ENCODE results near the gene CHST4.
"Not testable (repeated sequence)": the region's sequence is repeated elsewhere in the genome, so short reads cannot be mapped to it uniquely, and the experiment has no call there.

The CHST4 gene

GRCh38 chr16:71557954-71558582, 31.8 kb downstream of the CHST4 start:
- H3K4me3 ChIP-seq (ENCODE audit: low read length) = no peak overlapping the region
- no peak for DNase-seq (ENCODE audit: low read depth)
- TF ChIP-seq CTCF (conservative IDR thresholded peaks at IDR 0.05; ENCODE audit: low read length) = no peak

- no peak overlapping the region for H3K4me3 ChIP-seq (ENCODE audit: low read length)
- no peak for DNase-seq (ENCODE audit: low read depth)
- TF ChIP-seq CTCF (conservative IDR thresholded peaks at IDR 0.05; ENCODE audit: low read length) = no peak
Measured at GRCh38 chr16:71559855-71560254, 33.6 kb downstream of the CHST4 start.

- not testable (repeated sequence) for H3K4me3 ChIP-seq (ENCODE audit: low read length); DNase-seq (ENCODE audit: low read depth)
Measured at GRCh38 chr16:71561886-71562285, 35.7 kb downstream of the CHST4 start.

GRCh38 chr16:71562552-71562951, 36.3 kb downstream of the CHST4 start:
- TF ChIP-seq CTCF (conservative IDR thresholded peaks at IDR 0.05; ENCODE audit: low read length) = no peak
- no peak for DNase-seq (ENCODE audit: low read depth)

GRCh38 chr16:71564335-71564967, 38.2 kb downstream of the CHST4 start:
- no peak for DNase-seq (ENCODE audit: low read depth)
- TF ChIP-seq CTCF (conservative IDR thresholded peaks at IDR 0.05; ENCODE audit: low read length) = no peak

More at GRCh38 chr16:71562552-71562951, 36.3 kb downstream of the CHST4 start:
- H3K4me3 ChIP-seq (ENCODE audit: low read length) = no peak overlapping the region

GRCh38 chr16:71565812-71566700, 39.8 kb downstream of the CHST4 start:
- no peak overlapping the region; the same call in 1 of the 2 replicates for H3K4me3 ChIP-seq (ENCODE audit: low read length)
- DNase-seq (ENCODE audit: low read depth) = no peak
- TF ChIP-seq CTCF (conservative IDR thresholded peaks at IDR 0.05; ENCODE audit: low read length) = no peak

More at GRCh38 chr16:71564335-71564967, 38.2 kb downstream of the CHST4 start:
- H3K4me3 ChIP-seq (ENCODE audit: low read length) = peak overlapping the region; percentile 78

- DNase-seq (ENCODE audit: low read depth) = no peak
- no peak overlapping the region for H3K4me3 ChIP-seq (ENCODE audit: low read length)
- TF ChIP-seq CTCF (conservative IDR thresholded peaks at IDR 0.05; ENCODE audit: low read length) = no peak
Measured at GRCh38 chr16:71567931-71568330, 41.7 kb downstream of the CHST4 start.
